ENCODE measurements around the gene MPHOSPH6. TPM values are rescaled to one million over a fixed set of nuclear protein-coding genes. Genes with fewer than 3 reads are reported as not detected.
"Not testable (repeated sequence)": the region's sequence is repeated elsewhere in the genome, so short reads cannot be mapped to it uniquely, and the experiment has no call there.

Gene MPHOSPH6, protein sequence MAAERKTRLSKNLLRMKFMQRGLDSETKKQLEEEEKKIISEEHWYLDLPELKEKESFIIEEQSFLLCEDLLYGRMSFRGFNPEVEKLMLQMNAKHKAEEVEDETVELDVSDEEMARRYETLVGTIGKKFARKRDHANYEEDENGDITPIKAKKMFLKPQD
- polyA plus RNA-seq (2011; rRNA removed): 3.9 and 10.8 TPM in 2 replicates
- 1.8 and 1.9 TPM in 2 replicates for polyA minus RNA-seq (2011; rRNA and poly(A)+ RNA removed)

GRCh38 chr16:82169861-82170845 lies at the start of gene MPHOSPH6:
Gene MPHOSPH6 (minus strand): TSS chr16:82170224. CDS start chr16:82170175, 49 bp downstream.
- ChIA-PET CTCF (interaction anchor here (0.7 to 2.3 kb wide), 3 partner anchors 9 to 76 kb away, joined by 3 to 6 read pairs (median 4); no protein-coding TSS in a partner anchor), POLR2A (no interaction called here)
- Histone ChIP-seq H3K27me3 (ENCODE audit: control insufficient read depth, insufficient read depth, low read length) (peaks cover 2% of the 10 kb centered on the region), H3K4me3 (ENCODE audit: low read depth, low read length) (peak within 1 kb of the TSS; percentile 84), H3K36me3 (ENCODE audit: control insufficient read depth, insufficient read depth, low read length) (no peaks in the 10 kb centered on the region)
- TF ChIP-seq CTCF (IDR thresholded peaks at IDR 0.05; ENCODE audit: insufficient read depth, low read depth, low read length): peak; percentile 8; the same call in 1 of the 2 replicates
- peak; percentile 33 for DNase-seq (ENCODE audit: low read depth)

- CTCF ChIA-PET: interaction anchor here (1.6 kb wide), 1 partner anchor 11 kb away, joined by 5 read pairs; no protein-coding TSS in a partner anchor
- no peak overlapping the region for H3K4me3 ChIP-seq (ENCODE audit: low read depth, low read length)
- TF ChIP-seq CTCF (IDR thresholded peaks at IDR 0.05; ENCODE audit: insufficient read depth, low read depth, low read length): no peak
Measured at GRCh38 chr16:82219298-82219697, 49.3 kb upstream of the MPHOSPH6 start.

DNA sequence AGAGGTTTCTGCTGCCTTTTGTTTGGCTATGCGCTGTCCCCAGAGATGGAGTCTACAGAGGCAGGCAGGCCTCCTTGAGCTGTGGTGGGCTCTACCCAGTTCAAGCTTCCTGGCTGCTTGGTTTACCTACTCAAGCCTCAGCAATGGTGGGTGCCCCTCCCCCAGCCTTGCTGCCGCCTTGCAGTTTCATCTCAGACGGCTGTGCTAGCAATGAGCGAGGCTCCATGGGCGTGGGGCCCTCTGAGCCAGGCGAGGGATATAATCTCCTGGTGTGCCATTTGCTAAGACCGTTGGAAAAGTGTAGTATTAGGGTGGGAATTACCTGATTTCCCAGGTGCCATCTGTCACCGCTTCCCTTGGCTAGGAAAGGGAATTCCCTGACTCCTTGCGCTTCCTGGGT lies 39.3 kb upstream of the MPHOSPH6 start:
- CTCF ChIA-PET; H3K27me3 ChIP-seq (ENCODE audit: control insufficient read depth, insufficient read depth, low read length); DNase-seq (ENCODE audit: low read depth); H3K4me3 ChIP-seq (ENCODE audit: low read depth, low read length); POLR2A ChIA-PET; H3K36me3 ChIP-seq (ENCODE audit: control insufficient read depth, insufficient read depth, low read length): not testable (repeated sequence)

More at GRCh38 chr16:82219298-82219697, 49.3 kb upstream of the MPHOSPH6 start:
- no peak for DNase-seq (ENCODE audit: low read depth)
- no peaks in the 10 kb centered on the region for H3K36me3 ChIP-seq (ENCODE audit: control insufficient read depth, insufficient read depth, low read length)
- H3K27me3 ChIP-seq (ENCODE audit: control insufficient read depth, insufficient read depth, low read length): no peaks in the 10 kb centered on the region
- POLR2A ChIA-PET: interaction anchor here (0.7 kb wide), 1 partner anchor 17 kb away, joined by 3 read pairs; no protein-coding TSS in a partner anchor

DNA sequence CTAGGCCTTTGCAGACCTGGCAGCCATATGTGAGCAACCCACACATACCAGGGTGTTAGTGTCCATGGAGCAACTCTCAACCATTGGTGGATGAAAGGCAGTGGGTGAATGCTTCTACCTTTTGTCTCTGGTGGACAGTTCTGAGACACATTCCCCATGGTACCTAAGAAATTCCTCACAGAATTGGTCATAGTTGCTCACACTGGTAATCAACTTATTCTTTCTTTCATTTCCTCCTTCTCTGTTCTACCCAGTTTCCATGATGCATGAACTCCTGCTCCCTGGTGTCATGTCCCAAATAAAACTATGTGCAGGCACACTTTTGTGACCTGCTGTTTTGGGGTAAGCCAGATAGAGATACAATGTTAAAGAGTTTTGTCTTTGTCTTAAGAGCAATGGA lies 33.2 kb upstream of the MPHOSPH6 start:
- TF ChIP-seq CTCF (IDR thresholded peaks at IDR 0.05; ENCODE audit: insufficient read depth, low read depth, low read length): no peak
- no peak for DNase-seq (ENCODE audit: low read depth)
- Histone ChIP-seq H3K36me3 (ENCODE audit: control insufficient read depth, insufficient read depth, low read length) (no peaks in the 10 kb centered on the region), H3K4me3 (ENCODE audit: low read depth, low read length) (no peak overlapping the region), H3K27me3 (ENCODE audit: control insufficient read depth, insufficient read depth, low read length) (no peaks in the 10 kb centered on the region)
- ChIA-PET CTCF (no interaction called here), POLR2A (no interaction called here)

GRCh38 chr16:82201926-82202325 lies 31.9 kb upstream of the MPHOSPH6 start:
- Histone ChIP-seq H3K36me3 (ENCODE audit: control insufficient read depth, insufficient read depth, low read length) (no peaks in the 10 kb centered on the region), H3K27me3 (ENCODE audit: control insufficient read depth, insufficient read depth, low read length) (no peaks in the 10 kb centered on the region), H3K4me3 (ENCODE audit: low read depth, low read length) (no peak overlapping the region)
- no peak for DNase-seq (ENCODE audit: low read depth)
- ChIA-PET CTCF (interaction anchor here (0.7 to 1.2 kb wide), 2 partner anchors 13 to 1407 kb away, joined by 3 to 4 read pairs; no protein-coding TSS in a partner anchor), POLR2A (interaction anchor here (0.5 kb wide), 1 partner anchor 18 kb away, joined by 3 read pairs; no protein-coding TSS in a partner anchor)
- TF ChIP-seq CTCF (IDR thresholded peaks at IDR 0.05; ENCODE audit: insufficient read depth, low read depth, low read length): no peak
